DMS 273 (cell line): ENCODE results near the gene FOXP4.
A peak's percentile ranks its signal among the peaks of the same experiment; 100 is the strongest.

Source experiments
- DNase-seq: peaks from one replicate; lab custom pipeline; 2025; ENCODE audit not compliant: unreplicated experiment; lab: John Stamatoyannopoulos, UW

Gene FOXP4

DNA sequence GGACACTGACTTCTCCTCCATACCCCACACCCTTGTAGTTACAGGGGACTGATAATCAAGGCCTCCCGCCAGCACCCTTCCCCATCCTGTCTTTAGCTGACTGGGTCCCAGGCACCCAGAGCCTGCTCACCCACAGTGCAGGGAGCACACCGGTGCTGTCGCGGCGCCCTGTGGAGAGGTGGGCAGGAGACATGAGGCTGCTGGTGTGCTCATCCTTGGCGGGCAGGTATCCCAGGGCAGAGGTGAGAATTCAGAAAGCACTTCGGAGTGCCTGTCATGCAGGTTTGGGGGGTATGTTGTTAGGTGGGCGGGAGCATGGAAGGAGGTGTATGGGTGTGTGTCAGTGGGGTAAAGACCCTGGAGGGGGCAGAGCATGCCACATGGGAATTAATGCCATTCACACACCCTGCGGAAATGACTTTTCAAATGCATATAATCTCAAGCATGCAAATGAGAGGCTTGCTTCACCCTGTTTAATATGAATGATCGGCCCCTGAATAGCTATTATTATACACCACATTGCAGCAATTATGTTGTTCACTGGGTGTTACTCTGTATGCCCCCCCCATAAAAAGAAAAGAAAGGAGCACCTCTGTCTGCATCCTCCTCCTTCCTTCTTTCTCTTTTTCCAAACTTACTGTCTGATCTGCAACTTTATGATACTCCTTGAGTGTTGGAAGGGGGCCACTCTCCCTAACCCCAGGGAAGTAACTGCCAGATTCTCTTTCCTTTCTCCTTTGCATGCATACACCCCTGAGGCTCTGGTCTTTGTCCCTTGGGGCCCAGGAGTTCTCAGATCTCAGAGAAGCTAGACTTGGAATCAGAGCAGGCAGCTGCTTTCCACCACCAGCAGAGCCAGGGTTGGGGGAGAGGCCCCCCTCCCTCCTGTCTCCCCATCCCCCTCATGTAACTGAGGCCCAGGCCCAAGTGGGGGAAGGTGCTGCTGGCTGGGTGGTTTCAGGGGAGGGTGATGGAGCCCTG lies 16.0 kb downstream of the FOXP4 start:
- DNase-seq: no peak

DNA sequence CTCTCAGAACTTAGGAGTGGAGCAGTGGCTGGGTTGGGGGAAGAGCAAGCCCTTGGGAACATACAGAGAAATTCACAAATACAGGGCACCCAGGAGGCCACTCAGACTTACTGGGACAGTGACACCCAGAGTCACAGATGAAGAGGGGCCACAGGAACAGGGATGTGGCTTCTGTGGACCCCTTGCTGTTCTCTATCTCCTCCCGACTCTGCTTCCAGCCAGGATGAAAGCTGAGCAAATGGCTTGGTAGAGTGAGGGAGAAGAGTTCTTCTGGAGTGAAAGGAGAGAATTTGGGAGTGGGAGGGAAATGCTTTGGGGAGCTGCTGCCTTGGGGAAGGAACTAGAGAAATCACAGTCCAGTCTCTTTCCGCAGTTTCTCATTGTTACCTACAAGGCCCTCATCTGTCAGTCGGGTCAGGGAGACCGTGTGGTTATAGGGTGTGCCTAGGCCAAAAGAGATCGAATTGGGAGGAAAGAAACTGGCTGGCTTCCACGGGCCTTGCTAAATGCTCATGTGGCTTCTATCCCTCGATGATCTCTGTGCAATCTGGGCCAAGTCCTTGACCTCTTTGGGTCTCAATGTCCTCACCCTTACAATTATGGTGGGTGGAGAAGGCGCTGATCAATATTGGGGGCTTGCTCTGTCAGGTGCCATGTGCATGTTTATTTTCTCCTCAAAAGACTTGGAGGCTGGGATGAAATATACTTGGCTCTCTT lies 17.0 kb downstream of the FOXP4 start:
- no peak for DNase-seq

- DNase-seq: no peak
These were observed 18.4 kb downstream of the FOXP4 start for GRCh38 chr6:41564448-41565142.

GRCh38 chr6:41565701-41566100 lies 19.5 kb downstream of the FOXP4 start:
- no peak for DNase-seq

- DNase-seq: no peak
These were observed 20.8 kb downstream of the FOXP4 start for GRCh38 chr6:41566961-41567360.

GRCh38 chr6:41567684-41568083 lies 21.5 kb downstream of the FOXP4 start:
- DNase-seq: no peak

- DNase-seq: no peak
These were observed 22.0 kb downstream of the FOXP4 start for GRCh38 chr6:41568202-41568584.

- DNase-seq: peak; percentile 24
These were observed 22.6 kb downstream of the FOXP4 start for GRCh38 chr6:41568585-41569384.

DNA sequence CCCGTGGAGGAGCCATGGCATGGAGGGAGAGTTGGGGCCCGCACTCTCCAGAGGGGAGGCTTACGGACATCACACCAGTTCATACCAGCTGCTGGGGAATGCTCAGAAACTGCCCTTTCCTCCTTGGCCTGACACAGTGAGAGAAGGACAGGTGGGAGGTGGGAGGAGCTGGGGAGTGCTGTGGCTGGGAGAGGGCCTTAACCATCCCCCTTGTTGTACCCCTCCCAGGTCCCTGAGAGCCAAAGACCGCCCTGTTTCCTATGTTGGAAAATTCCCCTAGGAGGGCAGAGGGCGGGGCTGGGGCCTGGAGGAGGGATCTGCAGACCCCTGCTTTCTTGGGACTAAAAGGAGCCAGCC lies 24.1 kb downstream of the FOXP4 start:
- DNase-seq: no peak

DNA sequence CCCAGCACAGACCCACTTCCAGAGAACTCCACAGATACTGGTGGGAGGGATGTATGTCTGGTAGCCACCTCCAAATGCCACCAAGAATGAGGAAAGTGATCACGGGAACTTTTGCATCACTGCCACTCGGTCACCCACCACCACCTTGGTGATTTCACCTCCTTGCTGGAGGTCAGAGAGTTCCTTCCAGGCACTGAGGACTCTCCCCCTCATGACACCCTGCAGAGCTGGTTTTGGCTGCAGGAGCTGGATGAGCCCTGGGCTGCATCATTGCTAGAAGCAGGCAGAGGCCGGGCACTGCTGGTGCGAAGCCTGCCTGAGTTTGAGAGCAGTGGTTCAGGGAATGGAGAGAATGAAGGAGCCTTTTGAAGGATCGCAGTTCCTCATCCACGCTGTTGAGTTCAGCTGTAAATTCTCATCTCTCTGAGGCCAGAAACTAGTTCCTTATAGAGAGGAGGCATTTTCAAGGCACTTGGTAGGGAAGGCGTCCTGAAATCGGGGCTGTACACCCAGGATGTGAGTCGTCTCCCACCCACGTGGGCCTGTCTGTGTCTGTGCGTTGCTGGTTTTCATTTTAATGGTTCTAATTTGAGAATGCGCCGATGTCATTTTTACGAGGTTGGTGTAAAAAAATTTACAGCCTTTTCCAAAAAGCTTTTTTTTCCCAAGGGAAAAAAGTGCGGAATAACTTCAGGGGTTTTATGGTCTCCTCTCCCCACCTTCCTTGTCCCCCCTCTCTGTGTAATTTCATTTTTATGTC lies 25.0 kb downstream of the FOXP4 start:
- no peak for DNase-seq

GRCh38 chr6:41572613-41573012 lies 26.4 kb downstream of the FOXP4 start:
- no peak for DNase-seq

DNA sequence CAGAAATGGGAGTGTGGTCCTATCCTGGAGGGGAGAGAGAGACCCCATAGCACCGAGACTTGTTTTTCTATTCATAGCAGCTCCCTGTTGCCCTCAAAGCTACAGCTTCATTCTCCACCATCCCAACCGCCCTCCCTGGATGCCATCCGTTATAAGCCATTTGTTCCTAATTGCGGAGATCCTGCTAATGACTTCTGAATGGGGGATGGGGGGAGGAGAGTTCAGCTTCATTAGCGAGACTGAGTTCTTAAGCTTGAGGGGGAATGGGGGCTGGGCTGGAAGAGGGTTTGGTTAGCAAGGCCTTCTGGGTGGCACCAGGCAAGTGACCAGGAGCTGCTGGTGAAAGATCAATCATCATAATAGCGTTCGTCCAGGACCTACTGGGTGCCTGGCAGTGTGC lies 27.1 kb downstream of the FOXP4 start:
- no peak for DNase-seq

GRCh38 chr6:41573985-41574384 lies 27.8 kb downstream of the FOXP4 start:
- no peak for DNase-seq

DNA sequence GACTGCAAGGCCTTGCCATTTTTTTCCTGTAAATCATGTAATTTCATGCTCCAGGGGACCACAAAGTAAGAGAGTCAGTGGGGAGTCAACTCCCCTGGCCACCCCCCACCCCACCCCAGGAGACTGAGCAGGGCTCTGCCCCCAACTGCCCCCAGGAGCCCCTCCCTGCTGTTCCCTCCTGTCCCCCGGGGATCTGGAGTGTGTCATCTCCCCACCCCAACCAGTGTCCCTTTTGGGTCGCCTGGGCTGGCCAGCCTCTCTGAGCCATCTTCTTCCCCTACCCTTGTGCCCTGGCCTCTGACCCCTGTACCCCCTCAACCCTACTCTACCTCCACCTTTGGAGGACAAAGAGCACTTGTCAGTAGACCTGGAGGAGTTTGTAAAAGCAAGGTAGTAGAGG lies 29.4 kb downstream of the FOXP4 start:
- DNase-seq: no peak

- DNase-seq: no peak
These were observed 30.5 kb downstream of the FOXP4 start for GRCh38 chr6:41576667-41577066.

DNA sequence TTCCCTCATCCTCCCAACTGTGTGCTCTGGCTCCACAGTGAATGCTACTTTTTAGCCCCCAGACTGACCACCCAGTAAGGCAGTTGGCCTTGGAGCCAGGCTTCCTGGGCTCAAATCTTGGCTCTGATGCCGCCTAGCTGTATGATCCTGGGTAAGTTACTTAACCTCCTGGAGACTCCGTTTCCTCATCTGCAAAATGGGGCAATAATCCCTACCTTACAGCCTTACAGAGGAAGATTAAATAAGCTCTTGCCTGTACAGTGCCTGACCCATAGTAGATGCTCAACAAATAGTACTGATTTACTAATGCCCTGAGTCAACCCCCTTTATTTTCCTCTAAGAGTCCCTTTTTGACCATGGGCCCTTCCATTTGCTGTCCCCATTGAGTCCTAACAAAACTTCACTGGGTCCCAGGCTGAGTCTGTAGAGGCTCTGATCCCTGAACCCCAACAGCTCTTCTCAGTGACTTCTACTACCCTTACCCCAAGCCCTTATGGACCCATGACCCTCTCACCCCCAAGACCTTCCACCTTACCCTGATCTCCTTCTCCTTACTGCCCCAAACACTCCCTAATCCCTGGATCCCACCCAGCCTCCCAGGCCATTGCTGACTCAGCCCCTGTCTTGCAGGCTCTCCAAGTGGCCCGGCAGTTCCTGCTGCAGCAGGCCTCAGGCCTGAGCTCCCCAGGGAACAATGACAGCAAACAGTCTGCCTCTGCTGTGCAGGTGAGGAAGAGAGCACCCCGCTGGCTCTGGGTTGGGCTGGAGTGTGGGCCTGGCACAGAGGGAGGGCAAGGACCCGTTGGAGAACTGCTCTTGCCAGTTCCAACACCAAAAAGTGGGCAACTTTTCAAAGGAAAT lies 31.4 kb downstream of the FOXP4 start:
- DNase-seq: no peak

DNA sequence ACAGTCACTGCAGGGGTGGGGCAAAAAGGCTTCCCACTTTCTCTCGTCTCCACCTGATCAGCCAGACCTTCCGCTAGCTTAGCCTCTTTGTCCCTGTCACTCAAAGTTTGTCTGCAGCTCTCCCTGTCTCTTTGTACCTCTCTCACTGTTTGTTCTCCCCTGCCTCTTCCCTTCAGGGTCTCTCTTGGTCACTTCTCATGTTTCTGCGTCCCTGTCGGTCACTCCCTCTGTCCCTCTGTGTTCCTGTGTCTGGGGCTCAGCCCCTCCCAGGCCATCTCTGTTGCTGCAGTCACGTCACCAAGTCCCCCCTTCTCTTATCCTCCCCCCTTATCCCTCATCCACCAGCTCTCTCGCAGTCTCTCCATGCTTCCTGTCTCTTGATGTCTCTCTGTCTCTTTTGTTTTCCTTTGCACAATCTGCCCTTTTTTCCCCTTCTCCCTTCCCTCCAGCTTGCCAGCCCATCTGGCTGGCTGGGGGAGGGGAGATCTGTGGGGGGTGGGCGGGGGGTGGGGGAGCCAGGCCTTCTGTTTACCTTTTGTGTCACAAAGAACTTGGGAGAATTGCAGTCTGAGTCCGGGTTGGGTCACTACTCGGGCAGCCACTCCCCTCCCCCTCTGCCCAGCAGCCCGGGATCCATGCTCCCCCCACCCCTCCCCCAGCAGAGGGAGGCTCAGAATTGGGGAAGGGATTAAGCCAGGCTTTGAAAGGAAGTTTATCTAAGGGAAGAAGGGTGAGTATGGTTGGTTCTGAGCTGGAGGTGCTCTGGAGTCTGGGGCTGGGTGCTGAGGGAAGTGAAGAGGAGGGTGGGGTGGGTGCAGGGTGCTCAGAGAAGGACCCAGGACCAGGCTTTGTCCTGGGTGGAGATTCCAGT lies 32.3 kb downstream of the FOXP4 start:
- peak; percentile 87 for DNase-seq

- DNase-seq: peak; percentile 73
These were observed 33.0 kb downstream of the FOXP4 start for GRCh38 chr6:41579088-41579610.
